Spleen (tissue), 11 donors: Measurements from ENCODE around the gene NAB1. TPM values are rescaled to one million over a fixed set of nuclear protein-coding genes. Genes with fewer than 3 reads are reported as not detected.

ENCODE experiments used
- DNase-seq: peaks from one replicate; pipeline ENCODE4 v3.0.0-alpha.2; 2020
- H3K27ac ChIP-seq, 8 donors: fragments of 200-600 bp; sonication (generic) in 7 of 8; 1 replicate in 4 of 8; 2 replicates in 4 of 8; pipeline versions ENCODE4 v1.5.0 to v1.8.0; 2016 to 2021; ENCODE audit warnings: inconsistent platforms in 4 of 8, mild to moderate bottlenecking in 4 of 8, moderate library complexity in 1 of 8
- H3K27me3 ChIP-seq, 7 donors: fragments of 200-600 bp; sonication (generic) in 6 of 7; replicated peaks in 1 of 7; 1 replicate in 4 of 7; 2 replicates in 3 of 7; pipeline versions ENCODE4 v1.5.0 to v1.8.0; 2016 to 2021; ENCODE audit warnings: inconsistent platforms in 3 of 7, mild to moderate bottlenecking in 1 of 7
- H3K36me3 ChIP-seq, 6 donors: fragments of 200-600 bp; sonication (generic) in 5 of 6; 1 replicate in 4 of 6; 2 replicates in 2 of 6; pipeline versions ENCODE4 v1.5.0 to v1.8.0; 2016 to 2021; ENCODE audit warnings: inconsistent platforms in 2 of 6
- H3K4me1 ChIP-seq, 6 donors: fragments of 200-600 bp; sonication (generic) in 5 of 6; 1 replicate in 3 of 6; 2 replicates in 3 of 6; pipeline versions ENCODE4 v1.5.0 to v1.8.0; 2016 to 2021; ENCODE audit warnings: inconsistent platforms in 3 of 6
- H3K4me3 ChIP-seq, 8 donors: fragments of 200-600 bp; sonication (generic) in 7 of 8; 1 replicate in 4 of 8; 2 replicates in 4 of 8; pipeline versions ENCODE4 v1.5.0 to v1.8.0; 2016 to 2021; ENCODE audit warnings: inconsistent platforms in 4 of 8, mild to moderate bottlenecking in 4 of 8, moderate library complexity in 2 of 8
- H3K9me3 ChIP-seq, 8 donors: fragments of 200-600 bp; sonication (generic) in 7 of 8; 1 replicate in 4 of 8; 2 replicates in 4 of 8; pipeline versions ENCODE4 v1.5.0 to v1.8.0; 2016 to 2021; ENCODE audit warnings: inconsistent platforms in 4 of 8
- CTCF ChIP-seq, 11 experiments: fragments of 200-600 bp in 7 of 11; fragments of 450-650 bp in 4 of 11; sonication (generic) in 4 of 11; IDR thresholded peaks in 8 of 11; conservative IDR thresholded peaks in 3 of 11; 1 replicate in 7 of 11; 2 replicates in 4 of 11; pipeline versions ENCODE4 v1.4.0 to v1.8.0; 2016 to 2021; ENCODE audit warnings: antibody characterized with exemption in 11 of 11, inconsistent platforms in 4 of 11, mild to moderate bottlenecking in 1 of 11
- POLR2A ChIP-seq, 3 donors: fragments of 450-650 bp; IDR thresholded peaks; one replicate each; pipeline ENCODE4 v1.5.1; 2017; ENCODE audit warnings: antibody characterized with exemption in 3 of 3, mild to moderate bottlenecking in 1 of 3
- POLR2AphosphoS5 ChIP-seq, 3 donors: sonication (generic); formaldehyde crosslinking; IDR thresholded peaks; one replicate each; pipeline ENCODE4 v1.5.1; 2017; ENCODE audit warnings: antibody characterized with exemption in 3 of 3
- WGBS, 5 donors: extraction: QIAGEN DNeasy Blood & Tissue Kit in 3 of 5; methylation state at CpG; one replicate each; pipeline versions ENCODE4 v1.1.5 to v1.1.7; 2013 to 2018; 5-methylcytosine and 5-hydroxymethylcytosine counted together
- intact Hi-C: fragments of 100-400 bp; cut with DNase I; formaldehyde crosslinking; loops from one replicate; pipeline ENCODE4 v1.15.0; 2023; ENCODE audit warnings: low total_unique reads
- polyA plus RNA-seq, 3 donors: library from polyadenylated mRNA; stranded (reverse); fragments of 200-250 nt; gene quantifications; one replicate each; pipeline ENCODE4 v1.2.1, GENCODE V29; 2013
- total RNA-seq, 7 donors: library from RNA; depleted of rRNA in 3 of 7; stranded (reverse); fragments of >200 nt in 3 of 7; fragmentation: NEBNext Ultra II Directional in 4 of 7; extraction: Animal tissue kit (Norgen Biotek cat#: 25700) in 4 of 7; gene quantifications; one replicate each; pipeline versions ENCODE4 v1.1.0 to v1.2.1, GENCODE V29; 2016 to 2021
- donor health status: healthy with polysubstance abuse.
- donor health status: DM: no; HTN: no; CAD: no; lungs with moderate emphysema.
- donor health status: DM: no; HTN: no; CAD: no.
- donor health status: Bipolar disorder and iron deficiency.
- donor health status: healthy.
- donor health status: DM: no; HTN: no; CAD: no.
- donor health status: DM: yes; HTN: yes; CAD: no.

The NAB1 gene
- total and polyA plus RNA-seq, 10 donors: 8.8 to 44.7 (median 27.9) TPM

GRCh38 chr2:190656301-190656700, 7.4 kb downstream of the NAB1 start:
- 76 to 86% (median 84%) methylated on average over 2 of the region's 2 CpGs for WGBS, 5 donors
- H3K4me3 ChIP-seq: no peak overlapping the region
- no peaks in the 10 kb centered on the region for H3K9me3 ChIP-seq
- H3K27me3 ChIP-seq: no peaks in the 10 kb centered on the region
- TF ChIP-seq POLR2AphosphoS5 (IDR thresholded peaks at IDR 0.05): no peak
- no peak for TF ChIP-seq CTCF (IDR thresholded peaks at IDR 0.05 in 8 of 11, conservative IDR thresholded peaks at IDR 0.05 in 3 of 11)
- TF ChIP-seq POLR2A (IDR thresholded peaks at IDR 0.05): no peak
- H3K36me3 ChIP-seq: peaks cover 0 to 24% (median 3%) of the 10 kb centered on the region in 6 donors
- no peak for DNase-seq
- no peak overlapping the region for H3K27ac ChIP-seq
- intact Hi-C loops: no loop called here
- H3K4me1 ChIP-seq: peaks cover 4 to 91% (median 32%) of the 10 kb centered on the region in 6 donors

- no peak for DNase-seq
- no peaks in the 10 kb centered on the region for H3K27me3 ChIP-seq
- H3K36me3 ChIP-seq: peaks cover 0 to 24% (median 3%) of the 10 kb centered on the region in 6 donors
- 87 to 96% (median 91%) methylated on average over 4 of the region's 4 CpGs for WGBS, 5 donors
- peaks cover 0 to 91% (median 30%) of the 10 kb centered on the region in 6 donors for H3K4me1 ChIP-seq
- intact Hi-C loops: no loop called here
- H3K9me3 ChIP-seq: no peaks in the 10 kb centered on the region
- no peak overlapping the region for H3K27ac ChIP-seq
- TF ChIP-seq POLR2A (IDR thresholded peaks at IDR 0.05) (no peak), POLR2AphosphoS5 (IDR thresholded peaks at IDR 0.05) (no peak), CTCF (IDR thresholded peaks at IDR 0.05 in 8 of 11, conservative IDR thresholded peaks at IDR 0.05 in 3 of 11) (no peak)
- no peak overlapping the region for H3K4me3 ChIP-seq
Measured at GRCh38 chr2:190657474-190658255, 8.8 kb downstream of the NAB1 start.

GRCh38 chr2:190659553-190659952, 10.7 kb downstream of the NAB1 start:
- peaks cover 0 to 79% (median 23%) of the 10 kb centered on the region in 6 donors for H3K4me1 ChIP-seq
- H3K27ac ChIP-seq: no peak overlapping the region
- H3K9me3 ChIP-seq: no peaks in the 10 kb centered on the region
- intact Hi-C loops: no loop called here
- peaks cover 0 to 29% (median 3%) of the 10 kb centered on the region in 6 donors for H3K36me3 ChIP-seq
- H3K27me3 ChIP-seq: no peaks in the 10 kb centered on the region
- DNase-seq: no peak
- H3K4me3 ChIP-seq: no peak overlapping the region
- peak in 1 of 3 donors; percentile 26 for TF ChIP-seq POLR2AphosphoS5 (IDR thresholded peaks at IDR 0.05)
- TF ChIP-seq POLR2A (IDR thresholded peaks at IDR 0.05): no peak
- TF ChIP-seq CTCF (IDR thresholded peaks at IDR 0.05 in 8 of 11, conservative IDR thresholded peaks at IDR 0.05 in 3 of 11): no peak
- WGBS, 5 donors: 90 to 97% (median 94%) methylated on average over 8 of the region's 8 CpGs

DNA sequence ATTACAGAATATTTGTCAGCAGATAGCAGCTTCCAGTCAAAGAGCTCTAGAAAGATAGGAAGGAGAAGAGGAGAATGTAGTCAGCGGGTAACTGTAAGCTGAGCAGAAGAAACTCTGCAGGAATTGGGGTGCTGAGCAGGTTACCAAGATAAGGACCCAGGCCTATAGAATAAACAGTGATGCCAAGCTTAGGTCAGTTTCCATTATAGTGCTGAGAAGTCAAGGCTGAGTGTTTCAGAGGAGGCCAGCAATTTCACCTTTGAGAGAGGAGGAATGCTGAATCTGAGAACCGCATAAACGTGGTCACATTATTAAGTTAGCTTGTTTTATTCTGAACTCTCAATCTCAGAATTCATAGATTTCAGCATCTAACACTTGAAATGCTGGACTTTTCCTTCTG, 13.9 kb downstream of the NAB1 start:
- 84 to 93% (median 85%) methylated on average over 3 of the region's 3 CpGs for WGBS, 5 donors
- peaks cover 0 to 44% (median 3%) of the 10 kb centered on the region in 6 donors for H3K36me3 ChIP-seq
- H3K9me3 ChIP-seq: no peaks in the 10 kb centered on the region
- no peak overlapping the region for H3K4me3 ChIP-seq
- no peaks in the 10 kb centered on the region for H3K27me3 ChIP-seq
- intact Hi-C loops: loop anchor here (10.0 kb wide), 1 partner anchor 278 kb away; no protein-coding TSS in a partner anchor
- no peak overlapping the region for H3K27ac ChIP-seq
- no peak for TF ChIP-seq CTCF (IDR thresholded peaks at IDR 0.05 in 8 of 11, conservative IDR thresholded peaks at IDR 0.05 in 3 of 11)
- TF ChIP-seq POLR2A (IDR thresholded peaks at IDR 0.05): no peak
- no peak for TF ChIP-seq POLR2AphosphoS5 (IDR thresholded peaks at IDR 0.05)
- H3K4me1 ChIP-seq: peaks cover 0 to 59% (median 8%) of the 10 kb centered on the region in 6 donors
- DNase-seq: no peak
